Common myeloid progenitor, CD34-positive (primary cell): Measurements from ENCODE around the gene AIDA.
"Not testable (repeated sequence)": the region's sequence is repeated elsewhere in the genome, so short reads cannot be mapped to it uniquely, and the experiment has no call there.

Experiments used
- CTCF ChIA-PET: fragments of 350-600 bp; sonication (Branson Sonifier 250); formaldehyde crosslinking; loops from one replicate; lab custom pipeline; 2021; ENCODE audit warnings: antibody characterized with exemption; lab: Charles Lee
- POLR2A ChIA-PET: fragments of 350-600 bp; sonication (Branson Sonifier 250); formaldehyde crosslinking; loops from one replicate; lab custom pipeline; 2021; ENCODE audit warnings: antibody characterized with exemption; lab: Charles Lee
- DNase-seq, 3 donors: peaks; one replicate each; pipeline versions ENCODE4 v3.0.0 to v3.0.0-alpha.2; 2013
- H3K27ac ChIP-seq, 2 experiments: 1 replicate in 1 of 2; 2 replicates in 1 of 2; pipeline ENCODE4 v1.7.0; 2013; ENCODE audit warnings: inconsistent platforms in 2 of 2, low read length in 2 of 2, mild to moderate bottlenecking in 2 of 2, low read depth in 1 of 2, moderate library complexity in 1 of 2; ENCODE audit not compliant: severe bottlenecking in 2 of 2, insufficient read depth in 1 of 2, poor library complexity in 1 of 2
- H3K27me3 ChIP-seq, 5 experiments: replicated peaks in 2 of 5; 1 replicate in 3 of 5; 2 replicates in 2 of 5; pipeline versions ENCODE4 v1.6.1 to v1.7.0; 2013; ENCODE audit warnings: low read length in 4 of 5, mild to moderate bottlenecking in 2 of 5, moderate library complexity in 2 of 5, inconsistent platforms in 1 of 5; ENCODE audit not compliant: insufficient read depth in 5 of 5, control insufficient read depth in 4 of 5
- H3K36me3 ChIP-seq, 4 experiments: 1 replicate in 2 of 4; 2 replicates in 2 of 4; pipeline versions ENCODE4 v1.6.1 to v1.7.0; 2013; ENCODE audit warnings: low read length in 3 of 4, control low read depth in 1 of 4, mild to moderate bottlenecking in 1 of 4; ENCODE audit not compliant: control insufficient read depth in 4 of 4, insufficient read depth in 4 of 4
- H3K4me1 ChIP-seq, 4 experiments: 1 replicate in 3 of 4; 2 replicates in 1 of 4; pipeline versions ENCODE4 v1.6.1 to v1.7.1; 2013; ENCODE audit warnings: low read length in 3 of 4, mild to moderate bottlenecking in 3 of 4, control low read depth in 1 of 4, inconsistent platforms in 1 of 4, moderate library complexity in 1 of 4; ENCODE audit not compliant: control insufficient read depth in 4 of 4, insufficient read depth in 4 of 4; ENCODE audit errors: control extremely low read depth in 1 of 4
- H3K4me3 ChIP-seq, 7 experiments: 1 replicate in 4 of 7; 2 replicates in 3 of 7; pipeline versions ENCODE4 v1.5.1 to v1.7.0; 2013; ENCODE audit warnings: mild to moderate bottlenecking in 7 of 7, low read length in 6 of 7, moderate library complexity in 6 of 7, inconsistent platforms in 2 of 7, low read depth in 2 of 7, control low read depth in 1 of 7; ENCODE audit not compliant: insufficient read depth in 4 of 7, control insufficient read depth in 1 of 7; ENCODE audit errors: extremely low read depth in 1 of 7
- H3K9me3 ChIP-seq, 5 experiments: 1 replicate in 4 of 5; 2 replicates in 1 of 5; pipeline versions ENCODE4 v1.6.1 to v1.7.1; 2013; ENCODE audit warnings: low read length in 4 of 5, mild to moderate bottlenecking in 2 of 5, inconsistent platforms in 1 of 5, low read depth in 1 of 5, moderate library complexity in 1 of 5; ENCODE audit not compliant: control insufficient read depth in 4 of 5, insufficient read depth in 2 of 5; ENCODE audit errors: control extremely low read depth in 1 of 5
- WGBS: methylation state at CpG from one replicate; pipeline ENCODE4 v1.1.5; 2013; ENCODE audit not compliant: insufficient coverage; 5-methylcytosine and 5-hydroxymethylcytosine counted together

The AIDA gene

DNA sequence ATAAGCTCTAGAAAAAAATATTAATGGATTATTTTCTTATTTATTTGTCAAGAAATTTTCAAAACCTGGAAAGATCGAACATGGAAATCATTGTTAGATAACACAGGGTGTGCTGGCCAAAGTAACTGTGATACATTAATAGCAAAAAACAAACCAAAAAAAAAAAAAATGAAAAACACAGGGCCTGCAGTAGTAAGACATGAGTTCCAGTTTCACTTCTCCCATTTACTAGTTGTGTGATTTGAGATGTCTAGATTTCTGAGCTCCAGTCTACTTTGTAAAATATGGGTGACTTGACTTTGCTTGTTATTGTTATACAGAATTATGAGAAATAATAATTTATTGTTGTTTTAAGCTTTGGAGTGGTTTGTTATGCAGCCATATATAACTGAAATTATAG lies 38.4 kb upstream of the AIDA start:
- H3K27ac ChIP-seq: no peak overlapping the region
- POLR2A ChIA-PET: interaction anchor here (0.6 kb wide), 1 partner anchor 29 kb away, joined by 4 read pairs; no protein-coding TSS in a partner anchor
- no peaks in the 10 kb centered on the region for H3K9me3 ChIP-seq
- H3K4me3 ChIP-seq: no peak overlapping the region
- no CpG with 5 or more reads among the region's 1 CpG for WGBS
- H3K36me3 ChIP-seq: no peaks in the 10 kb centered on the region
- CTCF ChIA-PET: interaction anchor here (0.6 to 2.4 kb wide), 5 partner anchors 10 to 342 kb away, joined by 3 to 11 read pairs (median 4); no protein-coding TSS in a partner anchor
- H3K4me1 ChIP-seq: peaks cover 0 to 6% (median 3%) of the 10 kb centered on the region in 4 experiments
- H3K27me3 ChIP-seq: no peaks in the 10 kb centered on the region
- DNase-seq: no peak

DNA sequence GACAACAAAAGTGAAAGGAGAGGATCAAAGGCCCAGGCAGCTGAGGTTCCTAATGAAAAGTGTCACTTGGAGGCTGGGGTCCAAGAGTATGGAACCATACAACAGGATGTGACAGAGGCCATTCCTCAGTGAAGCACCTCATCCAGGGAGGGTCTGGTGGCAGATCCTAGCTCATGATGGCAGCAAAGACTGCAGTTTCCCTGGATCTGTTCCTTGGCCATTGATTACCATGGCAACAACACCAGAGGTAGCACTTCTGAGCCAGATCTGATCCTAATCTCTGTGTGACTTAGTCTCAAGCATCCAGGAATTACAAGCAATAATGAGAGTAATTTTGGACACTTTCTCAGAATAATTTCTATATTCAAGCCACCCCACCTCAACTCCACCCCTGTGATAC lies 37.6 kb upstream of the AIDA start:
- ChIA-PET POLR2A (no interaction called here), CTCF (interaction anchor here (2.4 kb wide), 1 partner anchor 9 kb away, joined by 11 read pairs; no protein-coding TSS in a partner anchor)
- Histone ChIP-seq H3K27me3 (no peaks in the 10 kb centered on the region), H3K4me1 (peaks cover 0 to 6% (median 3%) of the 10 kb centered on the region in 4 experiments), H3K9me3 (no peaks in the 10 kb centered on the region), H3K27ac (no peak overlapping the region), H3K36me3 (no peaks in the 10 kb centered on the region), H3K4me3 (no peak overlapping the region)
- DNase-seq: no peak

DNA sequence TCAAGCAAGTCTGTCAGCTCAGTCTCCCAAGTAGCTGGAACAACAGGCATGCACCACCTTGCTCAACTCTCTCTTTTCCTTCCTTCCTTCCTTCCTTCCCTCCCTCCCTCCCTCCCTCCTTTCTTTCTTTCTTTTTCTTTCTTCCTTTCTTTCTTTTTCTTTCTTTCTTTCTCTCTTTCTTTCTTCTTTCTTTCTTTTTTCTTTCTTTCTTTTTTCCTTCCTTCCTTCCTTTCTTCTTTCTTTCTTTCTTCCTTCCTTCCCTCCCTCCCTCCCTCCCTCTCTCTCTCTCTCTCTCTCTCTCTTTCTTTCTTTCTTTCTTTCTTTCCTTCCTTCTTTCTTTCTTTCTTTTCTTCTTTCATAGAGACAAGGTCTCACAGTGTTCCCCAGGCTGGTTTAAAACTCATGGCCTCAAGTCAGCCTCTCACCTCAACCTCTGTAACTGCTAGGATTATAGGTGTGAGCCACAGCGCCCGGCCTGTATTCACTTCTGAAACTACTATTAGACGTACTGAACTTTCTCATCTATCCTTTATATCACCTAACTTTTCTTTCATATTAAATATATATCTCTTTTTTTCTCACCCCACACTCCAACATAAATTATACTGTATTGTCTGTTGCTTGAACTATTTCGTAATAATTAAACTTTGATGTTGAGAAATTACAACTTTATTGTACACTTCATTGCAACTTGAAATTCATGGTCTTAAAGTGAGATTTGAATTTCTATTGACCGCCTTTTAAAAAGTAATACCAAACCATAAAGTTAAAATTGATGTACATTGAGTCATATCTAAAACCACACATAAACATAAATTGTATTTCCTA lies 29.6 kb upstream of the AIDA start:
- CTCF ChIA-PET: interaction anchor here (0.6 to 2.1 kb wide), 5 partner anchors 8 to 381 kb away, joined by 3 to 11 read pairs (median 3); no protein-coding TSS in a partner anchor
- H3K4me3 ChIP-seq, DNase-seq, POLR2A ChIA-PET, H3K27me3 ChIP-seq, H3K4me1 ChIP-seq, H3K9me3 ChIP-seq, H3K36me3 ChIP-seq, H3K27ac ChIP-seq: not testable (repeated sequence)
- WGBS: 80% methylated on average over 1 of the region's 5 CpGs

DNA sequence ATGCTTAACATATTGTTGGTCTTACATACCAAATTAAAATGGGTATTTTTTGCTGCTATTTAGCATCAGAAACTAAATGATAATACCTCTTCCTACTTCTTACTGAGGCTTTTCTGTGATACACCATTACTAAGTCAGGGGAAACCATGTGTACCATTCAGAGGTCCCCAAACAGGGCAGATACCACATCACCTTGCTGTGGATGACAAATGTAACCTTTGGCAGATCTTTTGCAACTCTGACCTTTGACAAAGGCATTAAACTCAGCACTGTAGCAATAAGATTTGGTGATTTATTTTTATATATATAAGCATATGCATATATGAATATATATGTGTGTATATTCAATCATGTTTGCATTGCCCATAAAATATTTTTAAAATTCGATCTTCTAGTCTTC lies 27.6 kb upstream of the AIDA start:
- WGBS: no CpG with 5 or more reads among the region's 1 CpG
- POLR2A ChIA-PET: no interaction called here
- CTCF ChIA-PET: interaction anchor here (1.0 to 1.8 kb wide), 10 partner anchors 10 to 394 kb away, joined by 3 to 14 read pairs (median 4); no protein-coding TSS in a partner anchor

DNA sequence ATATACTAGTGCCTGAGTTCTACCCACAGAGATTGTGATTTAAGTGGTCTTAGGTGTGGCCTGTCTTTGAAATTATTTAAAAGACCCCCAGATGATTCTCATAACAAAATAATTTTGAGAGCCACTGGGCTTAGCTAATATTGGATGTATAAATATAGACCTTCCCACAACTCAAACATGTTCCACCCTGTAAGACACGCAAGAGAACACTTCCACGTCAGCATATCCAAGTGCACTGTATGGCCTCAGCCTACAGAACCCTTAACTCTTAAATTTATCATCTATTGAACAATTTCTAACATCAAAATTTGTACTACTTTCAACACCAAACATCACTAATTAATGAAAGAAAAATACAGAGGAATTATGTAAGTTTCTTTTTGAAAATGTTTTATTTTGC lies 27.2 kb upstream of the AIDA start:
- ChIA-PET POLR2A (no interaction called here), CTCF (interaction anchor here (0.6 to 1.8 kb wide), 16 partner anchors 12 to 390 kb away, joined by 3 to 14 read pairs (median 4); no protein-coding TSS in a partner anchor)
- Histone ChIP-seq H3K4me3 (no peak overlapping the region), H3K27ac (no peak overlapping the region), H3K36me3 (peaks cover 0 to 17% (median 8%) of the 10 kb centered on the region in 4 experiments), H3K4me1 (no peaks in the 10 kb centered on the region), H3K9me3 (no peaks in the 10 kb centered on the region), H3K27me3 (no peaks in the 10 kb centered on the region)
- no CpG with 5 or more reads among the region's 2 CpGs for WGBS
- DNase-seq: no peak

More for the DNA sequence above, 27.6 kb upstream of the AIDA start:
- no peaks in the 10 kb centered on the region for H3K4me1 ChIP-seq
- H3K9me3 ChIP-seq: no peaks in the 10 kb centered on the region
- no peak overlapping the region for H3K4me3 ChIP-seq
- H3K36me3 ChIP-seq: peaks cover 0 to 13% (median 7%) of the 10 kb centered on the region in 4 experiments
- no peaks in the 10 kb centered on the region for H3K27me3 ChIP-seq
- H3K27ac ChIP-seq: no peak overlapping the region
- DNase-seq: no peak

DNA sequence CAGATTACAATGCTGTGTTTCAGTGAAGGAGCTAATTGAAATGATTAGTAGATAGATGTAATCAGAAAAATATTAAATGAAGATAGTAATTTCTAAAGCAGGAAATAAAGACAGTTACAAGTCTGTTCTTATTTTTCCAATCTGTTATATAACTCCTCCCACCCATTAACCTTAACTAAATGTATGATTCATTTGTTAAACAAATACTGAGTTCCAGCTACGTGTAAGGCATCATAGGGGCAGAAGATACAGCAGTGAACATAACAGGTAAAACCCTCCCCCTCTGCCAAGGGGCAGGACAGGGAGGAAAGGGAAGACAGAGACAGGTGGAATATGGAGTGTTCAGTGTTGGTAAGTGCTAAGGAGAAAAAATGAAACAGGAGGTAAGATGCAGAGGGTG lies 24.7 kb upstream of the AIDA start, which contains the start of gene FAM177B:
Gene FAM177B, plus strand, starts transcription at position 231 of the 400 bp plus-strand sequence. CDS start 9,344 bp downstream, outside the sequence.
- no peak within 1 kb of the TSS for H3K4me3 ChIP-seq
- DNase-seq: no peak
- ChIA-PET CTCF (interaction anchor here (1.1 to 2.3 kb wide), 11 partner anchors 10 to 386 kb away, joined by 3 to 10 read pairs (median 4); no protein-coding TSS in a partner anchor), POLR2A (no interaction called here)
- H3K4me1 ChIP-seq: no peaks in the 10 kb centered on the region
- WGBS: no CpG with 5 or more reads among the region's 1 CpG
- H3K9me3 ChIP-seq: no peaks in the 10 kb centered on the region
- H3K36me3 ChIP-seq: peaks cover 3 to 37% (median 14%) of the 10 kb centered on the region in 4 experiments
- H3K27ac ChIP-seq: no peak within 1 kb of the TSS
- H3K27me3 ChIP-seq: no peaks in the 10 kb centered on the region

DNA sequence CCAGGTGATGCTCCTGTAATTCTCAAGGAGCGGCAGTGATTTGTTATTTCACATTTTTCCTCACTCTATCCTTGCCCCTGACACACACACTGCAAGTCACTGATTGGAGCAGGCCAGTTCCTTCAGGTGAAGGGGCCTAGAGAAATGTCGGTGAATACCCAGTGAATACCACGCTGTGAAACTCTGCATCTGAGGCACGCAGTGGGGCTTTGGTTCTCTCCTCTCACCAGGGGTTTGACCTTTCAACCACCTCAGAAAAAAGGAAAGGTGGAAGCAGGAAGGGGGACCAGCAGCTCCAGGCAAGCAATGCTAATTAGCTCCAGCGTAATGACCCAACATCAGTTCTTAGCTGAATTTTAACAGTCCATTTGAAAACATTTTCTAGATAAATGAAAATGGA lies 24.2 kb upstream of the AIDA start:
- ChIA-PET CTCF (interaction anchor here (1.1 to 2.3 kb wide), 9 partner anchors 9 to 387 kb away, joined by 3 to 10 read pairs (median 4); no protein-coding TSS in a partner anchor), POLR2A (no interaction called here)
- H3K27me3 ChIP-seq: no peaks in the 10 kb centered on the region
- H3K4me3 ChIP-seq: no peak overlapping the region
- peaks cover 3 to 41% (median 14%) of the 10 kb centered on the region in 4 experiments for H3K36me3 ChIP-seq
- 100% methylated on average over 1 of the region's 5 CpGs for WGBS
- H3K9me3 ChIP-seq: no peaks in the 10 kb centered on the region
- no peaks in the 10 kb centered on the region for H3K4me1 ChIP-seq
- no peak for DNase-seq
- H3K27ac ChIP-seq: no peak overlapping the region
